GM18868 (cell line): ENCODE measurements around the gene TBC1D22A.

ENCODE experiments used
- ATAC-seq: cut with Tn5 transposase; IDR thresholded peaks from one replicate; pipeline ENCODE4 v1.9.1; 2021; ENCODE audit warnings: mild to moderate bottlenecking, moderate library complexity; ENCODE audit not compliant: unreplicated experiment

Gene TBC1D22A

GRCh38 chr22:47218671-47219070 is 456.2 kb downstream of the TBC1D22A start:
- no peak for ATAC-seq

GRCh38 chr22:47219789-47220188 is 457.3 kb downstream of the TBC1D22A start:
- ATAC-seq: no peak

GRCh38 chr22:47220752-47221151 is 458.3 kb downstream of the TBC1D22A start:
- ATAC-seq: no peak

GRCh38 chr22:47221840-47222615 is 459.6 kb downstream of the TBC1D22A start:
- no peak for ATAC-seq
